ENCODE results near the gene DAG1.
A peak's percentile ranks its signal among the peaks of the same experiment; 100 is the strongest.

The DAG1 gene

DNA sequence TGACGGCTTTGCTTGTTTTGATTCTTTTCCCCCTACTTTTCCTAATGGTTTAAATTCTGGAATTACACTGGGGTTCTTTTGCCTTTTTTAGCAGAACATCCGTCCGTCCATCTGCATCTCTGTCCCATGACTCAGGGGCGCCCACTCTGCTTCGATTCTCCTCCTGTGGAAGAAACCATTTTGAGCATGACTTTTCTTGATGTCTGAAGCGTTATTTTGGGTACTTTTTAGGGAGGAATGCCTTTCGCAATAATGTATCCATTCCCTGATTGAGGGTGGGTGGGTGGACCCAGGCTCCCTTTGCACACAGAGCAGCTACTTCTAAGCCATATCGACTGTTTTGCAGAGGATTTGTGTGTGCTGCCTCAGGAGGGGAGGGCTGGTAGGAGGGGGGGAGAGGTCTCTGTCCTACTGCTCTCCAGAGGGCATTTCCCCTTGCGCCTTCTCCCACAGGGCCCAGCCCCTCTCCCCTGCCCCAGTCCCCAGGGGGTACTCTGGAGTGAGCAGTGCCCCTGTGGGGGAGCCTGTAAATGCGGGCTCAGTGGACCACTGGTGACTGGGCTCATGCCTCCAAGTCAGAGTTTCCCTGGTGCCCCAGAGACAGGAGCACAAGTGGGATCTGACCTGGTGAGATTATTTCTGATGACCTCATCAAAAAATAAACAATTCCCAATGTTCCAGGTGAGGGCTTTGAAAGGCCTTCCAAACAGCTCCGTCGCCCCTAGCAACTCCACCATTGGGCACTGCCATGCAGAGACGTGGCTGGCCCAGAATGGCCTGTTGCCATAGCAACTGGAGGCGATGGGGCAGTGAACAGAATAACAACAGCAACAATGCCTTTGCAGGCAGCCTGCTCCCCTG lies 64.7 kb downstream of the DAG1 start:
- FAIRE-seq (no peak), DNase-seq (ENCODE audit: insufficient read length, low spot score) (no peak)
- TF ChIP-seq, protein P1, sequence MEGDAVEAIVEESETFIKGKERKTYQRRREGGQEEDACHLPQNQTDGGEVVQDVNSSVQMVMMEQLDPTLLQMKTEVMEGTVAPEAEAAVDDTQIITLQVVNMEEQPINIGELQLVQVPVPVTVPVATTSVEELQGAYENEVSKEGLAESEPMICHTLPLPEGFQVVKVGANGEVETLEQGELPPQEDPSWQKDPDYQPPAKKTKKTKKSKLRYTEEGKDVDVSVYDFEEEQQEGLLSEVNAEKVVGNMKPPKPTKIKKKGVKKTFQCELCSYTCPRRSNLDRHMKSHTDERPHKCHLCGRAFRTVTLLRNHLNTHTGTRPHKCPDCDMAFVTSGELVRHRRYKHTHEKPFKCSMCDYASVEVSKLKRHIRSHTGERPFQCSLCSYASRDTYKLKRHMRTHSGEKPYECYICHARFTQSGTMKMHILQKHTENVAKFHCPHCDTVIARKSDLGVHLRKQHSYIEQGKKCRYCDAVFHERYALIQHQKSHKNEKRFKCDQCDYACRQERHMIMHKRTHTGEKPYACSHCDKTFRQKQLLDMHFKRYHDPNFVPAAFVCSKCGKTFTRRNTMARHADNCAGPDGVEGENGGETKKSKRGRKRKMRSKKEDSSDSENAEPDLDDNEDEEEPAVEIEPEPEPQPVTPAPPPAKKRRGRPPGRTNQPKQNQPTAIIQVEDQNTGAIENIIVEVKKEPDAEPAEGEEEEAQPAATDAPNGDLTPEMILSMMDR (IDR thresholded peaks at IDR 0.05; ENCODE audit: insufficient read depth, missing control alignments) = no peak

DNA sequence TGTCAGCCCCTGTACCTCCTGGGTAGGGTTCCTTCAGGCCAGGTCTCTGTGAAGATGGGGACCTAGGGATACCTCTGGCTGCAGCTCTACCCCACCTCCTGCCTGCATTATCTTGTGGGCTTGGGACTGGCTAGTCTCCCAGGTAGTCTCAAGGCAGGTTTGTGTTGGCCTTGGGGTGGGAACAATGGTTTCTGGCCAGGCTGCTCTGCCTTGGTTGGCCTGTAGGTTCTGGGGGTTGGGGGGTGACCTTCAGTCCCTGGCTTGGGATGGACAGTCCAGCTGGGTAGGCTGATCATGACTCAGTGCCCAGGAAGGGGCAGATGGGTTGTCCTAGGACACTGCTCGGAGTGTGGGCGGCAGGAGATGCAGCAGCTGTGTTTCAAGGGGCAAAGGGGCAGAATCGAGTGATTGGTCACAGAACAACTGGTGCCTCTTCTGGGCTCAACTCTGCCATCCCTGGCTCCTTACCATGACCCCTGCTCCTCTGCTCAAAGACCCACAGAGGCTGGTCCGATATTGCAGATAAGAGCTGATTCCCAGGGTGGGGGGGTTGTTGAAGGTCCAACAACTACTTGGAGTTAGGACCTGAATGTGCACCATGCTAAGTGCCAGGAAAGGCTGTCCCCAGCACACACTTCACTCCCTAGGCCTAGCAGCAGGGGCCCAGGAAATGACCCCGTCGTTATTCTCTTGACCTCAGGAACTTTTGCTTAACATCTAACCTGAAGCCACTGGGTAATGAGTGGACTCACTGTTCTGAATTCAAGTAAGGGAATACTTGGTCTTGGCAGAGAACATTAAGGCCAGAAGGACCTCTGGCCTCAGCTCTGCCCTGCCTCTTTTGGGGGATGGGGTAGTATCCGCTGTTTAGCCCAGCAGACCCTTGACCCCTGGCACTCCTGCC lies 66.2 kb downstream of the DAG1 start:
- no peak for DNase-seq (ENCODE audit: insufficient read length, low spot score)
- no peak for FAIRE-seq
- TF ChIP-seq, protein P1 (IDR thresholded peaks at IDR 0.05; ENCODE audit: insufficient read depth, missing control alignments) = no peak

DNA sequence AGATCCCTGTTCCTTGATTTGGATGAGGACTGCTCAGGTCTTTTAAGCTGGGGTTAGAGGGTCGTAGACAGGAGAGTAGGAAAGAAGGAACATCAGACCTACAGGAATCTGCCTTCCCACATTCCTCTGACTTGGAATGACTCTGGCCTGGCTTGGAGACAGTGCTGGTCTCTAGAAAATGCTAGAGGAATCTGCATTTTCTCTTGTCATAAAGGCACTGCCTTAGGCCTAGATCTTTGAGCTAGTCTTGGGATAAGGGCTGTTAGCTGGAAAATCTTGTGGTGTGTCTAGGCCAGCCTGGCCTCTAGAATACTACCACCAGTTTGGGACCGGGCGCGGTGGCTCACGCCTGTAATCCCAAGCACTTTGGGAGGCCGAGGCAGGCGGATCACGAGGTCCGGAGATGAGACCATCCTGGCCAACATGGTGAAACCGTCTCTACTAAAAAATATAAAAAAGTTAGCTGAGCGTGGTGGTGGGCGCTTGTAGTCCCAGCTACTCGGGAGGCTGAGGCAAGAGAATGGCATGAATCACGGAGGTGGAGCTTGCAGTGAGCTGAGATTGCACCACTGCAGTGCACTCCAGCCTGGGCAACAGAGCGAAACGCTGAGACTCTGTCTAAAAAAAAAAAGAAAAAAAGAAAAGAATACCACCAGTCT lies 66.9 kb downstream of the DAG1 start:
- TF ChIP-seq, protein P1 (IDR thresholded peaks at IDR 0.05; ENCODE audit: insufficient read depth, missing control alignments) = no peak
- FAIRE-seq (no peak), DNase-seq (ENCODE audit: insufficient read length, low spot score) (no peak)

DNA sequence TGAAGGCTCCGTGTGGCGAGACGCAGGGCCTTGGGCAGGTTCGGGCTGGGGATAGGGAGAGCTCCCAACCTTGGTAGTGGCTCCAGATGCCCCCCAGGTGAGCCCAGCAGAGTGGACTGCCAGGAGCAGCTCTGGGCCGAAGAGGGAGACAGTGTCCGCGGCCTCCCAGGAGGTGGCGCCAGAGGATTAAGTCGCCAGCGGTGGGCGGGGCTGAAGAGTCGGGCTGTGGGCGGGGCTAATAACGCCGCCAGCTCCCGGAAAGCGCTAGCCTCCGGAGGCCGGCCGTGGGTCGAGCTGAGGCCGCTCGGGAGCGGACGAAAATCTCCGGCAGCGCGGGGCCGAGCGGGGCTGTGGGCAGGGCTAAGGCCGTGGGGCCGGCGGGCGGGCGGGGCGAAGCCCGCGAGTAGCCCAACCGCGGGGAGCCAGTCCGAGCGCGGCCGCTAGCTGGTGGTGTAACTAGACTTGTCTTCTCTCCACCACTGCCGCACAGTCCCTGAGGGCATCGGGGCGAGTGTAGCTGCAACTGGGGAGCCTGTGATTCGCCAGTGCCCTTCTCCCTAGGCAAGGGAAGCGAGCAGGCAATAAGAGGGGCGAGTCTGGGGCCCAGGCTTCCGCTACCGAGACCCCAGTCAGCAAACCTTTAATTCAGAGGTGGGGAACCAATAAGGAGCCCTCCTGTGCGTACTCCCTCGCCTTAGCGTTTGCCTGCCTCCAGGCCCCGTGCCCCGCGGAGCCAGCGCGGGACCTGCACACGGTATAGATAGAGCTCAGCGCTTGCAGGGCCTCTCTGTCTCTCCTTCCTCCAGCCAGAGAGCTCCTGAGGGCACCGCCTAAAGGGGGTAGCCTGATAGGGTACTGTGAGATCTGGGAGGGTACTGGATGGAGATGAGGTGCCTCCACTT lies 69.8 kb downstream of the DAG1 start:
- TF ChIP-seq, protein P1 (IDR thresholded peaks at IDR 0.05; ENCODE audit: insufficient read depth, missing control alignments) = peak; percentile 90
- FAIRE-seq = no peak
- peak; percentile 86 for DNase-seq (ENCODE audit: insufficient read length, low spot score)

DNA sequence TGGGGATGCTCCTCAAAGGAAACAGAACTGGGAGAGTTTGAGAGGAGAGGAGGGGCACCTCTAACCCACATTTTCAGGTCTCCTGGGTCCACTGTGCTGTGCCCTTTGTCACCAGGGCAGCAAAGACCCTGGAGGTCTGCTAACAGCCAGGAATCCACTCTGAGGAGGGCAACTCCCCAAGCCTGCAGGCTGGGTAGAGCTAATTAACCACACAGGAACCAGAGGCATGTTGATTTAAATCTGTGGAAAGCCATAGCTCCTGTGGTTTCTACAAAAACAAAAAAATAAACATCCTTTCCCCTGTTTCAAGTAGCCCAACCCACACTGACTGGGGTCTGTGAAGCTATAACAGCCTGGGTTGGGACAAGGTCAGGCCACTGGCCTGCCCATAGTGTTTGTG lies 82.0 kb downstream of the DAG1 start:
- FAIRE-seq (no peak), DNase-seq (ENCODE audit: insufficient read length, low spot score) (no peak)
- TF ChIP-seq, protein P1 (IDR thresholded peaks at IDR 0.05; ENCODE audit: insufficient read depth, missing control alignments) = no peak

DNA sequence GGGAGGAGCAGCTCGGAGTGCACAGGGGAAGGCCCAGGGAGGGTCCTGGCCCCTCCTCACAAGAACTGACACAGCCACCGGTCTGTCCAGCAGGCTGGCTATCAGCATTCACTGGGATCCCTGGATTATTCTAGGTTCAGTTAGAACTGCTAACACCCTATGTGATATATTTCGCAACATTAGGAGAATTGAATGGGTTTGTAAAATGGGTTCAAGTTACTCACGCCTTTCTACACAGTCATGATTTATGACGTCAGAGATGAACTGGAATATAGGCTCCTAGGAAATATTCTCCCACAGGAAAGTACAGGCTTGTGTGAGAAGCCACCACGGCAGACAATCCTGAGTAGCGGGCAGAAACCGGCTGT lies 83.2 kb downstream of the DAG1 start:
- DNase-seq (ENCODE audit: insufficient read length, low spot score) (no peak), FAIRE-seq (no peak)
- TF ChIP-seq, protein P1 (IDR thresholded peaks at IDR 0.05; ENCODE audit: insufficient read depth, missing control alignments) = no peak
